ENCODE results near the gene IFI35.
"Not testable (repeated sequence)": the region's sequence is repeated elsewhere in the genome, so short reads cannot be mapped to it uniquely, and the experiment has no call there.

The IFI35 gene

GRCh38 chr17:43024407-43025289 is 18.1 kb downstream of the IFI35 start, which contains the start of gene RND2:
Gene RND2, plus strand, starts transcription at chr17:43025231. Its CDS starts 117 bp downstream, at chr17:43025348.
- DNase-seq (ENCODE audit: low spot score), result peak; percentile 96

GRCh38 chr17:43025290-43025657 is 18.7 kb downstream of the IFI35 start:
- no peak for DNase-seq (ENCODE audit: low spot score)

DNA sequence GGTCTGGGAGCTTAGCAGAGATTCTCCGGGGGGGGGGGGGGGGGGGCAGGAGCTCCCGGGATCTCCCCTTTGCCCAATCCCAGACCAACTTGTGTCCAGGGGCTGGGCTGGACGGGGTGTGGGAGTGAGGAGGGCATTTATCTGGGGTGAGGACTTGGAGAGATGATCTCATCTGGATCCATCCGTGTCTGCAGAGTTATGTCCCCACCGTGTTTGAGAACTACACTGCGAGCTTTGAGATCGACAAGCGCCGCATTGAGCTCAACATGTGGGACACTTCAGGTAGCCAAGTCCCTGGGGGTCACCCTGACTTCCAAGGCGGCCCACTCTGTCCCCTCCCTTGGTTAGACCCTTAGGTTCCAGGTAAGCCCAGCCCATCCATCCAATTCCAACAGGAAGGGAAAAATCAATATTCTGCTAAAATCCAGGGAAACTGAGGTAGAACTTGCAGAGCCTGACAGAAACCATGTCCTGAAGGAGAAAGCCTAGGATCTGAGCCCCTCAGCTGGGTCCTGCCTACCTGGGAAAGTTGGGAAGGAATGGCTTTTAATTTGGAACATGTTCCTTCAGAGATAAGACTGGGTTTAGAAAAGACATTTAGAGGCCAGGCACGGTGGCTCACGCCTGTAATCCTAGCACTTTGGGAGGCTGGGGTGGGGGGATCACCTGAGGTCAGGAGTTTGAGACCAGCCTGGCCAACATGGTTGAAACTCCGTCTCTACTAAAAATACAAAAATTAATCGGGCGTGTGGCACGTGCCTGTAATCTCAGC is 19.4 kb downstream of the IFI35 start:
- no peak for DNase-seq (ENCODE audit: low spot score)

DNA sequence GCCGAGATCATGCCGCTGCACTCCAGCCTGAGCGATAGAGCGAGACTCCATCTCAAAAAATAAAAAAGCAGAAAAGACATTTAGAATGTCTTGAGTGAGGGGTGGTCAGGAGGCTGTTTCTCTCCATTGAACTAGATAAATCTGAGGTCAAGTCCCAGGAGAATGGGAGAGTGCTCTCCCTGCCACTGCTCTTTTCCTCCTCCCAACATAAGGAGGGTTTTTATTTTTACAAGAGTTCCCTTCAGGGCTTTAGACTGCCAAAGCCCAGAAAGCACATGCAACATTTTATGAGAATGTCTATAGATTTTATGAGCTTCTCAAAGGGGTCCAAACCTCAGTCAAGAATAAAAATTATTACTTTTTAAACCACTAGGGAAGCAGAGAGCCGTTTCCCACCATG is 20.0 kb downstream of the IFI35 start:
- no peak for DNase-seq (ENCODE audit: low spot score)

DNA sequence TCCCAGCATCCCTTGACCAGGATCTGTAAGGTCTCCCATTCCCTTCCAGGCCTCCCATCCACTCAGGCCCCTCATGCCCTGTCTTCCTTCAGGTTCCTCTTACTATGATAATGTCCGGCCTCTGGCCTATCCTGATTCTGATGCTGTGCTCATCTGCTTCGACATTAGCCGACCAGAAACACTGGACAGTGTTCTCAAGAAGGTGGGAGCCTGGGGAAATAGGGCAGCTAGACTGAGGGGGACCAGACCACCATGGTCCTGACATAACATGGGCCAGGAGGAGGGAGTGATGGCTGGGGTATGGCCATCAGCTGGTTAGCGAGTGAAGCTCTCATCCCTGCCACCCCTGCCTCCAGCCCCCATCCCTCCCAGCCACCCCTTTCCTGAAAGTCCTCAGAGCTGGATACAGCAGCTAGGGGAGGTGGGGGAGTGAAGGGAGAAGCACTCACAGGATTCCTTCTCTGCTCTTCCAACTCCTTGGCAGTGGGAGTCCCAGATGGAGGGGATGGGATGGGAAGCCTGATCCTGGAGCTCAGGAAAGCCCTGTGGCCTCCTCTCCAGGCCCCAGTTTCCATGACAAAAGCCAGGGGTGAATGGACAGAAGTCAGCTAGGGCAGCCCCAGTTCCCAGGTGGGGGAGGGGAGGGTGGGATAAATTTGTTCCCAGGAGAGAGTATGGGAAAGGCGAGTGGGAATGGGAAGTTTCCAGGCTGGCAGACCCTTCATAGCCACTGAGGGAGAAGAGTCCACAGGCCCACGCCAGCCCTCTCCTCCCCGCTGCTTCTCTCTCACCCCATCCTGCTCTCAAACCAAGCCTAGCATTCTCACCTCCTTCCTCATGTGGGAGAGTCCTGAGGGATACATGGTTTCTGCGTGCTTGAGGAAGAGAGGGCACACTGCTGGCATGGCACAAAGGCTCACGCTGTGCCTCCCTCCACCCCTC is 20.8 kb downstream of the IFI35 start:
- no peak for DNase-seq (ENCODE audit: low spot score)

DNA sequence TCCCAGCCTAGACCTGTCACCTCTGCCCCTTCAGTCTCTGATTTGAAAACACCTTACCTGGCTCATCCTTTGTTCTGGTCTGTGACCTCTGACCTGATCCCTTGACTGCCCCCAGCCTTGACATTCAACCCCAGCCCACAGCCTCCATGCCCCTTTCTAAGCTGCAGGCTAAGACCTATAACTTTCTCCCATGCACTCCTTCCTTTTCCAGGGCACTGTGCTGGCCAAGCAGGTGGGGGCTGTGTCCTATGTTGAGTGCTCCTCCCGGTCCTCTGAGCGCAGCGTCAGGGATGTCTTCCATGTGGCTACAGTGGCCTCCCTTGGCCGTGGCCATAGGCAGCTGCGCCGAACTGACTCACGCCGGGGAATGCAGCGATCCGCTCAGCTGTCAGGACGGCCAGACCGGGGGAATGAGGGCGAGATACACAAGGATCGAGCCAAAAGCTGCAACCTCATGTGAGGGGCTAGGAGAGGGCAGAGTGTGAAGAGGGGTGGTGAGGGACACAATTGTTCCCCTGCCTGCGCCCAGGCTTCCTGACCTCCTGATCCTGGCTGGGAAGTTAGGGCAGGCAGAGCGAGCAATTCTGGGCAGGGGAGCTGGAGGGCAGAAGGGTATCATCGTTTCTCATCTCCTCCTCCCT is 21.8 kb downstream of the IFI35 start:
- no peak for DNase-seq (ENCODE audit: low spot score)

- no peak for DNase-seq (ENCODE audit: low spot score)
Observed at GRCh38 chr17:43030137-43030767, 23.7 kb downstream of the IFI35 start.

DNA sequence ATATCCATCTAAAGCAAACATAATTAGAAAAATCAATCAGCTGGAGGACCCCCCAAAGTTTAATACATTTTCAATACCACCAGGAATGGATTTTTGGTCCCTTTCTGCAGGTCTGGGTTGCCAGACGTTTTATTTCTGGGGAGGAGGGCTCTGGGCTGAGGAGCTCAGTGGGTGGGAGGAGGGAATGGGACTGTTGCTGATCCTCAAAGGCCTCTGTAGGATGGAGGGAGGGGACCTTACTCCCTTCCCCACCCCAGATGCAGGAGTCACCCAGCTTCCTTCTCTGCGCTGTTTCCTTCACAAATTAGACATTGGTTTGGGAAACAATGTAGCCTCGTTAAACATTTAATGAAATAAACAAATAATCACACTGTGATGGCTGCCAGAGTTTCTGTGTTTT is 25.1 kb downstream of the IFI35 start:
- no peak for DNase-seq (ENCODE audit: low spot score)

DNA sequence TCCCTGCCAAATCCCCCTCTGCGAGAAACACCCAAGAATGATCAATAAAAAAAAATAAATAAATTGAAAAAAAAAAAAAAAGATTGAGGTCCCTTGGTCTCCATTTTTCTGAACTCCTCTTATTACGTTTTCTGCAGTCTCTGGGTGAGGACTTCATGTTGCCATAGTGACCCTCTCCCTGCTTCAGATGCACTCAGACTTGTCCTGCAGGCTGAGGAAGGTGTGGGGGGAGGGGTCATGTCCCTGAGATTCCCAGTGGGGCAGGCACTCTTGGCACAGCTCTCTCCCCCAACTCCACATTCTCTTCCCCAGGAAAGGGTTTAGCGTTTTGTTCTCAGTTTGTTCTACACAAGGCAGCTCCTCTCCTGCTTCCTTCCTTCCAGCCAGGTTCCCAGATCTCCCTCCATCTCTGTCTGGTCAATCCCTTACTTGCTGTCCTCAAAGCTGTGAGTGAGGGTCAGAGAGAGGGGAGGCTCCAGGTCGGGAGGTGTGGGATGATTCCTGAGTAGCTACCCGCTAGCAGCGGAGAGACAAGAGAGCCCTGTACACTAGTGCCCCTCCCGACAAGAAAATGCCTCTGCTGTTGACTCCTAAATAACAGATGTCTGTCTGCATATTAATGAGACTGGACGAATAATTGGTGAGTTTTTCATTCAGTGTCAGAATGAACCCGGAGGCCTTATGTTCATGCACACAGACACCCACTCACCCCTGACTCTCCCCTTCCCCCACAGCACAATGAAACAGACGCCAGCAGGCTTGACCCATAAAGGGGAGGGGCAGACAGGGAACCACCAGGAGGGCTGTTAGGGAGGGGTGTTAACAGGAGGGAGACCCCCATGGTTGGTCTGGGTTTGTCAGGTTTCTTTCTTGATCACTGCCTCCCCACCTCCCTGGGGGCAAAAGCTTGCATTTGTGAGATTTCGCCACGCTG is 27.6 kb downstream of the IFI35 start:
- no peak for DNase-seq (ENCODE audit: low spot score)

GRCh38 chr17:43034894-43035293 is 28.3 kb downstream of the IFI35 start:
- no peak for DNase-seq (ENCODE audit: low spot score)

- no peak for DNase-seq (ENCODE audit: low spot score)
Observed at GRCh38 chr17:43039646-43040045, 33.1 kb downstream of the IFI35 start.

DNA sequence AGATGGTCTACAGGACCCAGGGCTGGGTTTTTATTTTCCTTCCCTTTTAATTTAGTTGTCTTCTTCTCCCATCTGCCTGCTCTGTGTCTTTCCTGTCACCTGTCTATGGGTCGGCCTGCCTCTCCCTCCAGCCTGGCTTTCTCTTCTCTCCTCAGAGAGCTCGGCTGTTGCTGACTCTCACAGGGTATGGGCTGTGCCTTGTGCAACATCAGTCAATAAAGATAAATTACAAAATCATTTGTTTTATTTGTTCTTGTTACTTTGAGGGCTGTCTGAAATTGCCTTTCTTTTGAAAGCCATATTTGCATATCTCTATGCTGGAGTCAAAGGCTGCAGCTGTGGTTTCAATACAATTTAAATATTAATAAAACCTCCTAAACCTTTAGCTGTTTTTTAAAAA is 34.1 kb downstream of the IFI35 start:
- no peak for DNase-seq (ENCODE audit: low spot score)

GRCh38 chr17:43042025-43042628 is 35.5 kb downstream of the IFI35 start:
- DNase-seq (ENCODE audit: low spot score), result no peak

DNA sequence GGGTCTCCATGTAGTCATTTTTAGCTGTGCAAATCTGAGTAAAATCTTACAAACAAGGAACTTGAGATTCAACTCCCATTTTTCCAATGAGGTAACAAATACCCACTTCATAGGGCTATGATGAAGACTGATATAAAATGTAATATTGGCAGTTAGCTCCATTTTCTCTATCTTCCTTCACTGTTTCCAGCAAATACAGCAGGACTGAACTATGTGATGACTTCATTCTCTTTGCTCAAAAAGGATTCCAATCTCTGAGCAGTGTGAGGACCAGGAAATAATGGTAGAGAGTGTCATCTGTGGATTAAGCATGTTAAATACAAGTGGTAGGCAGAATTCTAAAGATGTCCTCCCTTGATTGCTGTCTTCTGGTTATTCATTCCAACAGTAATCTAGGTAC is 36.7 kb downstream of the IFI35 start:
- DNase-seq (ENCODE audit: low spot score), result no peak

- no peak for DNase-seq (ENCODE audit: low spot score)
Observed at GRCh38 chr17:43044024-43044423, 37.4 kb downstream of the IFI35 start.

DNA sequence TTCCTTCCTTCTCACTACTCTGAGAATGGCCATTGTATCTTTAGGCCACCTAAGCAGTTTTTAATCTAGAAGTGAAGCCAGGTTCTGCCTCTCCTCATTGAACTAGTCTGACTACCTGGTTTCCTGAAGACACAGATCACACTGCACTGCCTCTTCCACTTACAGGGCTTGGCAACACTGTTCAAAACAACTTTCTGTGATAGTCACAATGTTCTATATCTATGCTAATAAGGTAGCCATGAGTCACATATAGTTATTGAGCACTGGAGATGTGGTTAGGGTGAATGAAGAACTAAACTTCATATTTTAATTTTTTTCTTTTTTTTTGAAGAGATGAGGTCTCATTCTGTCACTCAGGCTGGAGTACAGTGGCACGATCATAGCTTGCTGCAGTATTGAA is 45.4 kb downstream of the IFI35 start:
- DNase-seq (ENCODE audit: low spot score), result no peak

- DNase-seq (ENCODE audit: low spot score), result not testable (repeated sequence)
Observed at GRCh38 chr17:43053008-43053407, 46.4 kb downstream of the IFI35 start.

GRCh38 chr17:43056051-43056450 is 49.5 kb downstream of the IFI35 start:
- no peak for DNase-seq (ENCODE audit: low spot score)

DNA sequence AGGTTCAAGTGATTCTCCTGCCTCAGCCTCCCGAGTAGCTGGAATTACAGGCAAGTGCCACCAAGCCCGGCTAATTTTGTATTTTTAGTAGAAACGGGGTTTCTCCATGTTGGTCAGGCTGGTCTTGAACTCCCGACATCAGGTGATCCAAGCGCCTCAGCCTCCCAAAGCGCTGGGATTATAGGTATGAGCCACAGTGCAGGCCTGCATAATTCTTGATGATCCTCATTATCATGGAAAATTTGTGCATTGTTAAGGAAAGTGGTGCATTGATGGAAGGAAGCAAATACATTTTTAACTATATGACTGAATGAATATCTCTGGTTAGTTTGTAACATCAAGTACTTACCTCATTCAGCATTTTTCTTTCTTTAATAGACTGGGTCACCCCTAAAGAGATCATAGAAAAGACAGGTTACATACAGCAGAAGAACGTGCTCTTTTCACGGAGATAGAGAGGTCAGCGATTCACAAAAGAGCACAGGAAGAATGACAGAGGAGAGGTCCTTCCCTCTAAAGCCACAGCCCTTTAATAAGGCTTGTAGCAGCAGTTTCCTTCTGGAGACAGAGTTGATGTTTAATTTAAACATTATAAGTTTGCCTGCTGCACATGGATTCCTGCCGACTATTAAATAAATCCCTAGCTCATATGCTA is 56.5 kb downstream of the IFI35 start:
- no peak for DNase-seq (ENCODE audit: low spot score)

Measured in NAMALWA (cell line).